Stimulated activated CD4-positive, alpha-beta T cell treated with anti-CD3 and anti-CD28 coated beads, Interleukin-4, amount 100 ng/mL, for 48 hours (primary cell): ENCODE data around the gene RDX.
"Not testable (repeated sequence)": the region's sequence is repeated elsewhere in the genome, so short reads cannot be mapped to it uniquely, and the experiment has no call there.

Experiments used
- DNase-seq, 2 donors: peaks; one replicate each; pipeline ENCODE4 v3.0.0-alpha.2; 2020; ENCODE audit warnings: low read depth in 2 of 2

RDX gene

DNA sequence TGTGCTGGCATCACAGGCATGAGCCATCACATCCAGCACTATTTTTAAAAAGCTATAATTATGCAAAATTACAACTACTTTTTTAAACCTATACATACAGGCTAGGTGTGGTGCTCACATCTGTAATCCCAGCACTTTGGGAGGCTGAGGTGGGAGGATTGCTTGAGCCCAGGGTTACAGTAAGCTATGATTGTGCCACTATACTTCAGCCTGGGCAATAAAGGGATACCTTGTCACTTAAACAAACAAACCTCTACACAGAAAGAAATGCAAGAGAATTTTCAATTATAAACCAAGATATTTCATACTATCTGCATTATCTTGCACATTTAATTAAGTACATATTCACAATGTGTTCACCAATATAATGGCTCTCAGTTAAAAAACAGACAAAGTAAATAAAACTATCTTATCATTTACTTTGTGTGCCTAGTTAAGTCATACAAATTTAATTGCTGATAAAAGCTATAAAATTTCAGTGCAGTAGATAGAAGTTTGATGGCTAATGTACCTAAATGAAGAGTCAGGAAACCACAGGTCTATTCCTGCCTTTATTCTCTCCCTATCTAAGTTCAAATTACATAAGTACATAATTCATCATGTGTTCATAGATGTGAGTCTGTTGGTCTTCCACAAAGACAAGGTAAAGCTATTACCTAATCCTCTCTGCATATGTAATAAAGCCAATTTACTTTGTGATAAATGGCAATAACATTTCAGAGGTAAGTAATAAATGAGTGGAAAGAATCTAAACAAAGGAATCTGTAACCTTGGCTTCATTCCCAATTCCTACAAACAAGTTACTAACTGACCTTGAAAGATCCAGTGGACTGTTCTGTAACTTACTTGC, 9.0 kb upstream of the RDX start:
- DNase-seq, result no peak

DNA sequence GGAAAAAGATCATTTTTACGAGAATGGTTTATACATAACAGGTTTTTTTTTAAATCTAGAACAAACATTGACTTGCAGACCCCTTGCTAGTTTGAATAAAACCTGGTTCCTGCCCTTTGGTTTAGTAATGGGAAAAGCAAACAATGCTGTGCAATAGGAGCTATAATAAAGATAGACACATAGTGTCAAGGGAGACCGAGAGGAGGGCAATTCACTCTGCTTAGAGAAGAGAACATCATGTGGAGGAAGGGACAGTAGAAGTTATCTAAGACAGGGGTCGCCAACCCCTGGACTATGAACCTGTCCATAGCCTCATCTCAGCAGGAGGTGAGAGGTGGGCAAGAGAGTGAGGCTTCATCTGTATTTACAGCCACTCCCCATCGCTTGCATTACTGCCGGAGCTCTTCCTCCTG, 7.0 kb upstream of the RDX start:
- DNase-seq, result no peak

DNA sequence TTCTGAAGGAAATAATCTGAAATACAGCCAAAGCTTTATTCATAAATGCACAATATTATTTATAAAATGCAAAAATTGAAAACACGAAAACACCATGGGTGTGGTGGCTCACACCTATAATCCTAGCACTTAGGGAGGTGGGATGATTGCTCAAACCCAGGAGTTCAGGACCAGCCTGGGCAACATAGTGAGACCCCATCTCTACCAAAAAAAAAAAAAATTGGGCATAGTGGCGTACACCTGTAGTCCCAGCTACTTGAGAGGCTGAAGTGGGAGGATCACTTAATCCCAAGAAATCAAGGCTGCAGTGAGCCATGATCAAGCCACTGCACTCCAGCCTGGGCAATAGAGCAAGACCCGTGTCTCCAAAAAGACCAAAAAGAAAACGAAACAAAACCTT, 5.2 kb upstream of the RDX start:
- no peak for DNase-seq

DNA sequence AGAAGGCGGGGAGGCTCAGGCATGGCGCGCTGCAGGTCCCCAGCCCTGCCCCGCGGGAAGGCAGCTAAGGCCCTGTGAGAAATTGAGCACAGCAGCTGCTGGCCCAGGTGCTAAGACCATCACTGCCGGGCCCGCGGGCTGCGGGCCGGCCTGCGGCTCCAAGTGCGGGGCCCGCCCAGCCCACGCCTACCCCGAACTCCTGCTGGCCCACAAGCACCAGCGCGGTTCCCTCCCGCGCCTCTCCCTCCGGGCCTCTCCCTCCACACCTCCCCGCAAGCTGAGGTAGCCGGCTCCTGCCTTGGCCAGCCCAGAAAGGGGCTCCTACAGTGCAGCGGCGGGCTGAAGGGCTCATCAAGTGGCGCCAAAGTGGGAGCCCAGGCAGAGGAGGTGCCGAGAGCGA, 4.6 kb upstream of the RDX start:
- no peak for DNase-seq

DNA sequence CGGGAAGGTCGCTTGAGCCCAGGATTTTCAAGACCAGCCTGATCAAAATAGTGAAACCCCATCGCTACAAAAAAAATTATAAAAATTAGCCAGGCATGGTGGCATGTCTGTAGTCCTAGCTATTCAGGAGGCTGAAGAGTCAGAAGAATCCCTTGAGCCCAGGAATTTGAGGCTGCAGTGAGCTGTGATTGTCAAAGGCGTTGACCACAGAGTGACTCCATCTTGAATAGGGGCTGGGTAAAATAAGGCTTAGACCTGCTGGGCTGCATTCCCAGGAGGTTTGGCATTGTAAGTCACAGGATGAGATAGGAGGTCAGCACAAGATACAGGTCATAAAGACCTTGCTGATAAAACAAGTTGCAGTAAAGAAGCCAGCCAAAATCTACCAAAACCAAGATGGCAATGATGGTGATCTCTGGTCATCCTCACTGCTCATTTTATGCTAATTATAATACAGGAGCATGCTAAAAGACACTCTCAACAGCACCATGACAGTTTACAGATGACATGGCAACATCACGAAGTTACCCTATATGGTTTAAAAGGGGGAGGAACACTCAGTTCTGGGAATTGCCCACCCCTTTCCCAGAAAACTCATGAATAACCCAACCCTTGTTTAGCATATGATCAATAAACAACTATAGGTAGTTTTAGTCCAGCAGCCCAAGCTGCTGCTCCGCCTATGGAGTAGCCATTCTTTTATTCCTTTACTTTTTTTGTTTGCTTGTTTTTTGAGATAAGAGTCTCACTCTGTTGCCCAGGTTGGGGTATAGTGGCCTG, 2.8 kb upstream of the RDX start:
- no peak for DNase-seq

DNA sequence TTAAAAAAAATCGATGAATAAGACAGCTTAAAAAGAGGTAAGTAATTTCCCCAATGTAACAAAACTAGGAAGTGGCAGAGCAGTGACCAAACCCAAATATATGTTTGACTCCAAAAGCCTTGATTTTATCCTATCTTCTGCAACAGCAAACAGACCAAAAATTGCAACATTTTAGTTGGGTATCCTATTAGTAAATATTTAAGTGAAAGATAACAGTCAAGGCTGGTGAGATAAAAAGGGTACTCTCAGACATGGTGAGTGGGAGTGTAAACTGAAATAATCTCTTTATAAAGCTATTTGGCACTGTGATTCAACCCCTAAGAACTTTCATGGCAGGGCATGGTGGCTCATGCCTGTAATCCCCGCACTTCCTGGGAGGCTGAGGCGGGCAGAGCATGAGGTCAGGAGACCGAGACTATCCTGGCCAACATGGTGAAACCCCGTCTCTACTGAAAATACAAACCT, 1.9 kb upstream of the RDX start:
- no peak for DNase-seq

DNA sequence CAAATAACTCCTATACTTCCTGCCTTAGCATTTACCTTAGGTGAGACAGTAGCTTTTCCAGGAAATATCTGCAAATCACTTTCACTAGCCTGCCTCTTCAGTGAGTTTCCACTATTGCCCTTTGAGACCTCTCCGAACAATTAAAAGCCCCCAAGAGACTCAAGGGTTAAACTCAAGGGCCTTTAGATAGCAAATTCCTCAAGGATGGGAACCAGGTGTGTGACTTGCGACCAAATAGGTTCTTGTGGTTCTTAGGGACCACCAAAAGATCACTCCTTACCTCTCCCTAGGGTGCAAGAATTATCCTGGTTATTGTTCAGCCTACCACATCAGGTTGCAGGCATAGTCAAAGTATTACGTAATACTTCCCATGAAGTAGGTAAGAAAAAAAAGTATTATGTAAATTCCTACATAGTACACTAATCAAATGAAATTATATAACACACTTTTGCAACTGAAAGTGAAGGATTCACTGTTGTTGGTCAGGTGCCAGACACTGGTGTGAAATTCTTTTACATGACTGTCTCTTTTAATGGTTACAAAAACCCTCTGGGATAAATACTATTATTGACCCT, 1.4 kb upstream of the RDX start:
- DNase-seq, result no peak

DNA sequence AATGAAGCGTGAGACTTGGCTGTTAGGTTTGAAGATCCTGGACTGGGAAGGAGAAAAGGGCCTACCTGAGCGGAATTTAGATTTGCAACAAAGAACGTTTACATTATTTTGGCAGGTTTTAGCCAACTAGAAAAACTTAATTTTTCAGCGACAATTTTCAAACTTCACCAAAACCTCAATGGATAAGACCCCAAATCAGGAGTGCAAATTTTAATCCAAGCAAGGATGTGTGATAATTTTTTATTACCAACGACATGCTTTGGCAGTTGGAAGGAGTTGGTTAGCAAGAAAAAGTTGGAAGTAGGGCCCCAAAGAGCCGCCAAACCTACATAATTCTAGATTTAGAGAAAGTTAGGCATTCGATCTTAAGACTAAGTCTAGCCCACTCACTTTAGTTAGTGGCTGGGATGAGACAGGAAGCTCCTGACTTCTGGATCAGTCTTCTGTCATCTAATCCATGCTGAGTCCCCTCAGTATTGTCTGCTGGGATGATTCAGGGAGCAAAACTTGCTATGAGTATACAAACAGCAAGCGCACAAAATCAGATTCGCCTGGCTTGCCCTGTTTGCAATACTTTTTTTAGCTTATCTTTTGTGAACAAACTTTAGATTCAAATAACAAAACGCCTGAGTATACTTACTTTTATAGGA, 787 bp upstream of the RDX start:
- DNase-seq, result no peak

DNA sequence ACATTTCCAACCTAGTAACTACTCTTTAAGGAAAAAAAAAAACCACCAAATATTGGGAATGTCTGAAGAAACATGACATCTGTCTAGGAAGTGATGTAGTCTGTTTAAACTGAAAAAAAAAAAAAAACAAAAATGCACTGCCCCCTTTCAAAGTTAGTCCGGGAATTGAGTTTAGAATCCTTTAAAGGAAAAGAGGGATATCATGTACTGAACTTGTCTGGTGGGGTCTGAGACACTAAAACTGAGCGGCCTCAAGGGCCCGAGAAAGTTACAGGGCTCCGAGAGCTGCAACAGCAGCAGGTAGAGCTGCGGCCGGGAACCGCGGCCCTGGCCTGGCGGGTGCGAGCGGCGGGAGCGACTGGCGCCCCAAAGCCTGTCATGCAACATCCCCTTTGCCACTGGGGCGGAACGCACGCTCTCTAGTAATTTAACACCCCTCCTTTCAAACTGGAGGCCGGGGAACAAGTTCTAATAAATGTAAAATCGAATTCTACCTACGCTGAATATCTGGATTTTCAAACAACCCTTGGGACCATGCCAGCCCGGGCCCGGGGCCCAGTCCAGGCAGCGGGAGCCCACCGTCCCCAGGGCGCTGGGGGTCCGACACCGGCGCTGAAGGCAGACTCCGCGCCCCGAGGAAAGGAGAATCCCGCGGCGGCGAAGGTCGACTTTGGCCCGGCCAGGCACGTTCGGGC, 736 bp downstream of the RDX start:
- DNase-seq, result peak; percentile 38 to 44

DNA sequence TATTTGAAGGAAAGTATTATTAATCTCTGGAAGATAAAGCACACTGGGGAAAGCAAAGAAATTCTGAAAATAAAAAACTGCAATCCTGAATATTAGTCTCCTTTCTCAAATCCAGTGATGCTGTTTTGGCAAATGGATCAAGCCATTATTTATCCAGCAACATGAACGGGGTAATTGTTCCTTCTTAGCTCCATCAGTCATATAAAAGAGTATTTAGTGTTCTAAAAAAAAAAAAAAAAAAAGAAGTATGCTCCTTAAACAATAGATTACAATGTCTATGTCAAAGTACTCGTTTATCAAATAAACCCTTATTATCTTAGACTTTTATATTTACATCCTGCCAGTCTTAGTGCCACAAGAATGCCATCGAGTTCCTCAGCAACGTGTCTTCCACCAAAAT, 1.3 kb downstream of the RDX start:
- no peak for DNase-seq

DNA sequence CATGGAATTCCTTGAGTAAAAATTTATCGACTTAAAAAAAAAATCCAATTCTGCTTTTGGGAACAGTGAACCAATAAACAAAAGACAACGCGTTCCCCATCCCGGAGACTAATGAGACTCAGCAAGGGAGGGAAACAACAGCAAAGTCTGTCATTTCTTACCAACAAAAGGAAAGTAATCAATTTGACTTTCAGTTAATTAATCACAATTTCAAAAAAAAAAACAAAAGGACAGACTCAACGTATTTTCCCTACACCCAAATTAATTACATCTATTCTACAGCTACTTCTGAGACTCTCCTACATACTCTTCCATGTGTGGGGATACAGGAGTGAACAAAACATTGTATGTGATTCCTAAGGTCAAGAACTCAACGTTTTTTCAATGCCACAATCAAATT, 1.9 kb downstream of the RDX start:
- DNase-seq, result no peak

DNA sequence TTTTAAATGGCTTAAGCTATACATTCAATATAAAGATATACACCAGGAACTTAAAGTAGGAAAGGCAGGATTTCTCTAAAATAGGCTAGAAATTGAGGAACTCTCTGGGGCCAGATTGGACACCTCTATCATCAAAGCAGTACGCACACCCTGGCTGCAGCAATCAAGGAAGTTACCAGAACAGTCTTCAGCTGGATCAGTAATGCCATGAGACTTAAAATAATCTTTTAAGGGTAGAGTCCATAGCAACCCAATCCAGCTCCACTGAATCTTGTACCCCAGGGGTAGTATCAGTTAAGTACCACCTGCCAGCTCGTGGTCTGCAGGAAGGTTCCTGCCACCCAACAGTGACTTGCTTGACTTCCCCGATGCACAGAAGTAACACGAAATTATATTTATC, 3.0 kb downstream of the RDX start:
- no peak for DNase-seq

DNA sequence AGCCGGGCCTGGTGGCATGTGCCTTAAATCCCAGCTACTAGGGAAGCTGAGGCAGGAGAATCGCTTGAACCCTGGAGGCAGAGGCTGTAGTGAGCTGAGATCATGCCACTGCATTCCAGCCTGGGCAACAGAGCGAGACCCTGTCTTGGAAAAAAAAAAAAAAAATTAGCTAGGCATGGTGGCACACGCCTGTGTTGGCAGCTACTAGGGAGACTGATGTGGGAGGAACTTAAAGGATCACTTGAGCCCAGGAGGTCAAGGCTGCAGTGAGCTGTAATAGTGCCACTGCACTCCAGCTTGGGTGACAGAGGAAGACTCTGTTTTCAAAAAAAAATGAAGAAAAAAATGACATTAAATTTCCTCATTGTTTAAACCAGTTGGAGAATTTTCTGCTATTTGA, 4.3 kb downstream of the RDX start:
- DNase-seq, result not testable (repeated sequence)

DNA sequence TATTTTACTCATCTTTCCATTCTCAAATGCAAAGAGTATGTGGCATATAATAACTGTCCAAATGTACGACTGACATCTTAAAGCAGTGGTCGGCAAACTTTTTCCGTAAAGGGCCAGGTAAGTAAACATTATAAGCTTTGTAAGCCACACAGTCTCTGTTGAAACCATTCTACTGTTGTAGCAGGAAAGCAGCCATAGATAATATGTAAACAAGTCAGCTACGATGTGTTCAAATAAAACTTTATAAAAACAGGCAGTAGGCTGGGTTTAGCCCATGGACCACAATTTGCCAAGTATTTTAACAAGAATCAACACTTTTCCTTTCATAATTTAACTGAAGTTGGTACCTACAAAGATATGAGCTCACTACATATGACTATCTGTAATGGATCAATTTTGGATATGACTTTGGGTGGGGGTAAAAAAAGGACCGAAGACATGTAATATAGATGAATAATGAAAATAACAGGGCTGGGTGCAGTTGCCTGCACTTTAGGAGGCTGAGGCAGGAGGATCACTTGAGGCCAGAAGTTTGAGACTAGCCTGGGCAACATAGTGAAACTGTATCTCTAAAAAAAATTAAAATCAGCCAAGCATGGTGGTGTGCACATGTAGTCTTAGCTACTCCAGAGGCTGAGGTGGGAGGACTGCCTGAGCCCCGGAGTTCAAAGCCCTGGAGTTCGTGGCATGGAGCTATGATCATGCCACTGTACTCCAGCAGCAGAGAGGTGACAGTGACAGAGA, 5.7 kb downstream of the RDX start:
- no peak for DNase-seq

DNA sequence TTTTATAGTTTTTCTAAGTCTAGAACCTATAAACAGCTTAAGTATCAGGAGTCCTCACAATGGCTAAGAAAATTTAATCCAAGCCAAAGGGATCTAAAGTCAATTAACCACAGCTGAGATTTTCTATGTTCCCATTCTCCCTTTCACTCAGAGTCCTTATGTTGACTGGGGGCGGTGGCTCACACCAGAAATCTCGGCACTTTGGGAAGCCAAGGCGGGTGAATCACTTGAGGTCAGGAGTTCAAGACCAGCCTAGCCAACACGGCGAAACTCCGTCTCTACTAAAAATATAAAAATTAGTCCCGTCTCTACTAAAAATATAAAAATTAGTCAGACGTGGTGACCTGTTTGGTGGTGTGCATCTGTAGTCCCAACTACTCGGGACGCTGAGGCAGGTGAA, 6.9 kb downstream of the RDX start:
- no peak for DNase-seq

DNA sequence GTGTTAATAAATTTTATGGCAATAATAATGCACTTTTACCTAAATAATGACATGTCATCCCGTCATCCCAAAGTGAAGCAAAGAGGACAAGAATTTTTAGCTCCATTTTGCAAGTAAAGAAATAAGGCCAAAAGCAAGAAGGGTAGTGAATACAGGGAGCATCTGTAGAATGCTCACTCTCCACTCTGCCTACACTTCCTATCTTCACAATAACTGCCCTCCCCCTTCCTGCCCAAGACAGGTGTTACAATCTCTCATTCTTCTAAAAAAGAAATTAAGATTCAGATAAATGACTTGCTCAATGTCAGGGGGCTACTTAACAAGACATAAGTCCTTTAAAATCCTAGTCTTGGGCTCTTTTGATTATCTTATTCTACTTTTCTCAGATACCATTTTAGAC, 8.9 kb downstream of the RDX start:
- no peak for DNase-seq

DNA sequence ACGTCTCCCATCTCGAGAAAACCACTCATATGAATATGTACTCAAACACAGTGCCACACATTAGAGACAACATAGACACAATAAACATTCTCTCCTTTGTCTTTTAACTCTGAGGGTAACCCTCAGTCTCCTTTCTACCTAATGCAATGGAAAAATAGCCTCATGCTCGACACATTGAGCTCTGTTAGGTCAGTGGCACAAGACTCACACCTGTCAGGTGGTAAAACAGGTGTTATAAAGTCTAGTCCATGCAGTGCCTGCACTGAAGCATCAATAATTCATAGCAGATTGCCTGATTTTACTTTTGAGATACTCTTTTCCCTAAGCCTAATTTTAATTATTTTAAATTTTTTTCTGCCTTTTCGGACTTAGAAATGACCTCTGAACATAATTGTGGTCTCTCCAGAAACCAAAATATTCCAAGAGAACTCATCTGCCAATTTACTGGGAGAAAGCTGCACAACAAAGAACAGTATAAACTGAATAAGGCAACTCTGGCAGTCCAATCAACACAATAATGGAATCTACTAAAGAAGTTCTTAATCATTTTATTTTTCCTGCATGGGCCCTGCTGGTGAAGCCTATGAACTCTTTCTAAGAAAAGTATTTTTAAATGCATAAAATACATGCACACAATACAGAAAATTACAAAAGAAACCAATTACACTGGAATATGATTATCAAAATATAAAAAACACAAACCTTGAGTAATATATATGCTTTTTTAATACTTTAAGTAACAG, 9.9 kb downstream of the RDX start:
- DNase-seq, result no peak

DNA sequence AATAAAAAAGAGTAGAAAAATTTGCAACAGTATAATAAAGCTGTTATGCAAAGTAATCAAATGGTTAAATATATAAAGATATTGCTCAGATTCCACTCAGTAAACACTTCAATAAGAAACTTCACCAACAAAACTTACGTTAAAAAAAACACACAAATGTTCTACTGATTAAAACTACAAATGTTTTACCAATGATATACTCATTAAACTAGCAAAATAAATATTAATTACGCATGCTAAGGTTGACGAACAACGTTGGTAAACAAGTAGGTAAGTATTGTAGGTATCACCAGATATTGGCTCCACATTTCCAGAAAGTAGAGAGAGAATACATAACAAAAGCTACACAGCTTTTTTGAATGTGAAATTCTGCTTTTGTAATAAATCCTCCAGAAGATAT, 12.6 kb downstream of the RDX start:
- no peak for DNase-seq

DNA sequence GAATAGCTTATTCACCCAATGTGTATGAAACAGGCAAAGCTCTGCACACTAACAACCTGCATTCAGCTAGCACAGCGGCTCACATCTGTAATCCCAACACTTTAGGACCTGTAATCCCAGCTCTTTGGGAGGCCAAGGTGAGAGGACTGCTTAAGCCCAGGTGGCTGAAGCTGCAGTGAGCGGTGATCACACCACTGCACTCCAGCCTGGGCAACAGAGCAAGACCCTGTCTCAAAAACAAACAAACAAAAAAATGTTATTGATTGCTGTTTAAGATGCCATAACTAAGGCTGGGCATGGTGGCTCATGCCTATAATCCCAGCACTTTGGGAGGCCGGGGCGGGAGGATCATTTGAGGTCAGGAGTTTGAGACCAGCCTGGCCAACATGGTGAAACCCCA, 15.8 kb downstream of the RDX start:
- not testable (repeated sequence) for DNase-seq

DNA sequence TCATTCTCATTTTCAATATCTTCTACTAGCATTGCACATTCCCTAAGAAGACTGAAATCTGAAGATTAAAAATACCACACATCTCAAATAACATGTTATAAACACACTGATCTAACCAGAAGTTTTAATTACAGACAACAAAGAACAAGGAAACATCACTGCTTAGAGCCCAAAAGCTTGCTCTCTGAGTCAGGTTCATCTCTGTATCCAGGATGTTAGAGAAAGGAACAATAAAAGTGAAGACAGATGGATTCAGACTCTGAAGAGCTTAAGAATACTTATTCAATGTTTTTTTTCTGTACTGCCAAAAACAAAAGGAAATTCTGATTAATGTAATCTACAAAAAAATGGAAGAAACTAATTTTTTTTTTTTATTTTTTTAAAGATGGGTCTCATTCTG, 16.5 kb downstream of the RDX start:
- DNase-seq, result no peak
